ENCODE measurements around the gene EDA.

The EDA gene

DNA sequence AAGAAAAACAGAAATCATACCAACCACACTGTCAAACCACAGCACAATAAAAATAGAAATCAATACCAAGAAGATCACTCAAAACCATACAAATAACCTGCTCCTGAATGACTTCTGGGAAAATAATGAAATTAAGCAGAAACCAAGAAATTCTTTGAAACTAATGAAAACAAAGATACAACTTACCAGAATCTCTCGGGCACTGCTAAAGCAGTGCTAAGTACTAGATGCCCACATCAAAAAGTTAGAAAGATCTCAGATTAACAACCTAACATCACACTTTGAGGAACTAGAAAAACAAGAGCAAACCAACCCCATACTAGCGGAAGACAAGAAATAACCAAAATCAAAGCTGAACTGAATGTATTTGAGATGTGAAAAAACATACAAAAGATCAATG lies 400.6 kb downstream of the EDA start:
- no peak for DNase-seq (ENCODE audit: low read depth)
- TF ChIP-seq CTCF (conservative IDR thresholded peaks at IDR 0.05; ENCODE audit: low read length): no peak
- no peak overlapping the region for H3K4me3 ChIP-seq (ENCODE audit: low read length)

- TF ChIP-seq CTCF (conservative IDR thresholded peaks at IDR 0.05; ENCODE audit: low read length): no peak
- no peak overlapping the region for H3K4me3 ChIP-seq (ENCODE audit: low read length)
- no peak for DNase-seq (ENCODE audit: low read depth)
Measured at GRCh38 chrX:70022616-70023015, 406.7 kb downstream of the EDA start.

GRCh38 chrX:70025464-70025863 lies 409.6 kb downstream of the EDA start:
- TF ChIP-seq CTCF (conservative IDR thresholded peaks at IDR 0.05; ENCODE audit: low read length): no peak
- no peak for DNase-seq (ENCODE audit: low read depth)
- H3K4me3 ChIP-seq (ENCODE audit: low read length): no peak overlapping the region

GRCh38 chrX:70026112-70026850 lies 410.4 kb downstream of the EDA start:
- no peak overlapping the region for H3K4me3 ChIP-seq (ENCODE audit: low read length)
- TF ChIP-seq CTCF (conservative IDR thresholded peaks at IDR 0.05; ENCODE audit: low read length): no peak
- no peak for DNase-seq (ENCODE audit: low read depth)

- TF ChIP-seq CTCF (conservative IDR thresholded peaks at IDR 0.05; ENCODE audit: low read length): no peak
- no peak for DNase-seq (ENCODE audit: low read depth)
- H3K4me3 ChIP-seq (ENCODE audit: low read length): no peak overlapping the region
Measured at GRCh38 chrX:70026851-70027200, 410.9 kb downstream of the EDA start.

- no peak for TF ChIP-seq CTCF (conservative IDR thresholded peaks at IDR 0.05; ENCODE audit: low read length)
- no peak for DNase-seq (ENCODE audit: low read depth)
- no peak overlapping the region for H3K4me3 ChIP-seq (ENCODE audit: low read length)
Measured at GRCh38 chrX:70029863-70030262, 413.9 kb downstream of the EDA start.

DNA sequence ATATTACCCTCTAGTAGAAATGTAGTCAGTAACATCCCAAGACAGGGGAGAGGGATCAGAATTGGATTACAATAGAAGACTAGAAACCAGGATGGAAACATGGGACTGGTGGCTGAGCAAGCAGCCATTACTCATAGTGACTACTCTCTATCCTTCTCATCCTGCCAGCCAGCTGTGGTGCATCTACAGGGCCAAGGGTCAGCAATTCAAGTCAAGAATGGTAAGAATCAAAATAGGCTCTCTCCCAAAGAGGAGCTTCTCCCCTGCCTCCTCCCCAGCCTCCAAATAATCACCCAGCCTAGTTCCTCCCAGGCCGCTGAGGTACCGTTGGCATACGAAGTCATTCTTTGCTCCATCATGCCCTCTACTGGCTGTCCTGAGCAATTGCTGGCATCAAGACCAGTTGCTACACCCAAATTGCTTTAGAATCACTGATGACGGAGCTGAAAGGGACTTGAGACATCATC lies 414.4 kb downstream of the EDA start:
- DNase-seq (ENCODE audit: low read depth): peak; percentile 53
- no peak overlapping the region for H3K4me3 ChIP-seq (ENCODE audit: low read length)
- peak; percentile 73 for TF ChIP-seq CTCF (conservative IDR thresholded peaks at IDR 0.05; ENCODE audit: low read length)

Measured in AG10803 (cell line).